GM12865 (cell line): ENCODE data around the gene KIF3B.
"Not testable (repeated sequence)": the region's sequence is repeated elsewhere in the genome, so short reads cannot be mapped to it uniquely, and the experiment has no call there.

Experiments
- DNase-seq: peaks from one replicate; pipeline ENCODE4 v3.0.0; 2010; ENCODE audit warnings: low read depth
- H3K4me3 ChIP-seq: 2 replicates; pipeline ENCODE4 v1.5.1; 2011; ENCODE audit warnings: mild to moderate bottlenecking, low read depth, low read length, control low read depth
- CTCF ChIP-seq: IDR thresholded peaks from 2 replicates; pipeline ENCODE4 v1.5.1; 2011; ENCODE audit warnings: low read length, control low read depth, low read depth, inconsistent platforms; ENCODE audit not compliant: insufficient read depth; ENCODE audit errors: missing control alignments

Gene KIF3B

DNA sequence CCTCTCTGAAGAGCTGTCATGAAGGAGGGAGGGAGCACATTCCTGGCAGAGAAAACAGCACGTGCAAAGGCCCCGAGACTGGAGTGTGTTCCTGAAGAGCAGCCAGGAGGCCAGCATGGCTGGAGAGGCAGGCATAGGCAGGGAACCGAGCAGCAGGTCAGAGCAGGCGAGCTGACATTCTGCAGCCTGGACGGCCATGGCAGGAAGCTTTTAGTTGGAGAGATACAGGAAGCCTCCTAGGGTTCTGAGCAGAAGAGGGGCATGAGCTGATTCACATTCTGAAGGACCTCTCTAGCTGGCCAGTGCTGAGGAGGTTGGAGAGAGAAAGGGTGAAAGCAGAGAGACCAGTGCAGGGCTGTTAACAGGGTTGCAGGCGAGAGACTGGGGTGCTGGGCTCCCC, 40.0 kb upstream of the KIF3B start:
- no peak overlapping the region for H3K4me3 ChIP-seq

DNA sequence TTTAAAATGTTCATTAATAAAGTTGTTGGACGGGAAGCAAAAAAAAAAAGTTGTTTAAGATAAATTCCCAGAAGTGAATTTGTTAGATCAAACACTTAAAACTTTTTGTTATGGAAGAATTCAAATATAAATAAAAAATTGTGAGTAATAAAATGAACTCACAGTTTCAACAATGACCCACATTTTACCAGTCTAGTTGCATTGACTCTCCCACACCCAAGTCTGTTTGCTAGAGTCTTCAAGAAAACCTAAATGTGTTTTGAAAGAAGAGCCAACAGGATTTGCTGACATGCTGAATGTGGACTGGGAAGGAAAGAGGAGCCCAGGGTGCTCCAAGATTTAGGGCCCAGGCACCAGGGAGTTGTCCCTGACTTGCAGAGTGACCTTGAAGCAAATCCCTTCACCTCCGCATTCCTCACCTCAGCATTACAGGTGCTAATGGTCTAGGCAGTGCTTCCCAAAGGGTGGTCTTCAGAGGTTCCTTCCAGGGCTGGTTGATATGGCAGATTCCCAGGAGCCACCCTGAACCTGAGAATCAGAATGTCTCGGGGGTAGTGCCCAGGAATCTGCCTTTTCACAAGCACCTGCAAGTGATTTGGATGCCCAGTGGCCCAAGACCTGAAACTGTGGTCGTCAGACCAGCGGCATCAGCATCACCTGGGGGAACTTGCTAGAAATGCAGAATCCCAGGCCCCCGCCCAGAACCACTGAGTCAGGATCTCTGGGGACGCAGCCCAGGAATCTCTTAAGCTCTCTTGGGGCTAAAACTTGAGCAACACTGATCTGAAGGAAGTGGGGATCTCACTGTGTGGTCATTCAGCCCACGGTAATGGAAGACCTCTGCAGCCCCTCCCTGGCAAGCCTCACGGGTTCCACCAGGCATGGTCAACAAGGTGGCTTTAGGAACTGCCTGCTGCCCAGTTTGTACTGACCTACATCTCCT, 38.7 kb upstream of the KIF3B start:
- no peak for TF ChIP-seq CTCF
- no peak for DNase-seq

More for the DNA sequence above, 40.0 kb upstream of the KIF3B start:
- TF ChIP-seq CTCF, result no peak
- no peak for DNase-seq

GRCh38 chr20:32240205-32240604, 37.2 kb upstream of the KIF3B start:
- no peak for DNase-seq
- TF ChIP-seq CTCF, result no peak
- no peak overlapping the region for H3K4me3 ChIP-seq

More for the DNA sequence above, 38.7 kb upstream of the KIF3B start:
- no peak overlapping the region for H3K4me3 ChIP-seq

GRCh38 chr20:32241807-32242206, 35.6 kb upstream of the KIF3B start:
- H3K4me3 ChIP-seq, result no peak overlapping the region
- DNase-seq, result no peak
- TF ChIP-seq CTCF, result no peak

- no peak for DNase-seq
- no peak for TF ChIP-seq CTCF
- H3K4me3 ChIP-seq, result no peak overlapping the region
Measured at GRCh38 chr20:32244150-32244823, 33.2 kb upstream of the KIF3B start.

DNA sequence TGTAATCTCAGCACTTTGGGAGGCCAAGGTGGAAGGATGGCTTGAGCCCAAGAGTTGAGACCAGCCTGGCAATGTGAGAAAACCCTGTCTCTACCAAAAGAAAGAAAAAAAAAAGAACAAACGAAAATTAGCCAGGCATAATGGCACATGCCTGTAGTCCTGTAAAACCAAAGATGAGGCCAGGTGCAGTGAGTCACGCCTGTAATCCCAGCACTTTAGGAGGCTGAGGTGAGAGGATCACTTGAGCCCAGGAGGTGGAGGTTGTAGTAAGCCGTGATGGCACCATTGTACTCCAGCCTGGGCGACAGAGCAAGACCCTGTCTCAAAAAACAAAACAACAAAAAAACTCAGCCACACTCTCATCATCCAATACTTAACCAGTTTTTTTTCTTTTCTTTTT, 32.5 kb upstream of the KIF3B start:
- no peak overlapping the region for H3K4me3 ChIP-seq
- TF ChIP-seq CTCF, result no peak
- no peak for DNase-seq

- DNase-seq, H3K4me3 ChIP-seq: not testable (repeated sequence)
Measured at GRCh38 chr20:32246208-32246607, 31.2 kb upstream of the KIF3B start.
